Kasumi-1 (cell line): ENCODE data around the gene CFAP52.
"Not testable (repeated sequence)": the region's sequence is repeated elsewhere in the genome, so short reads cannot be mapped to it uniquely, and the experiment has no call there.

Experiments
- DNase-seq, 2 experiments: peaks; one replicate each; lab custom pipeline; 2025; lab: John Stamatoyannopoulos, UW

Gene CFAP52

GRCh38 chr17:9571201-9571600 is 5.2 kb upstream of the CFAP52 start:
- DNase-seq: no peak

GRCh38 chr17:9575381-9576101 is 901 bp upstream of the CFAP52 start, which contains the start of gene STX8:
Gene STX8, minus strand, starts transcription at chr17:9575820. Its CDS starts 12 bp downstream, at chr17:9575808.
- peak; percentile 58 to 63 for DNase-seq

GRCh38 chr17:9577373-9577709 is 899 bp downstream of the CFAP52 start:
- no peak for DNase-seq

- no peak for DNase-seq
Observed at GRCh38 chr17:9587969-9588656, 11.7 kb downstream of the CFAP52 start.

GRCh38 chr17:9594065-9594464 is 17.6 kb downstream of the CFAP52 start:
- no peak for DNase-seq

GRCh38 chr17:9597638-9598037 is 21.2 kb downstream of the CFAP52 start:
- not testable (repeated sequence) for DNase-seq

GRCh38 chr17:9598661-9599060 is 22.2 kb downstream of the CFAP52 start:
- no peak for DNase-seq

GRCh38 chr17:9604583-9604982 is 28.1 kb downstream of the CFAP52 start:
- DNase-seq: not testable (repeated sequence)

- DNase-seq: no peak
Observed at GRCh38 chr17:9606453-9606852, 30.0 kb downstream of the CFAP52 start.

- not testable (repeated sequence) for DNase-seq
Observed at GRCh38 chr17:9607058-9607457, 30.6 kb downstream of the CFAP52 start.

GRCh38 chr17:9611557-9611956 is 35.1 kb downstream of the CFAP52 start:
- DNase-seq: no peak

GRCh38 chr17:9612006-9612405 is 35.6 kb downstream of the CFAP52 start:
- DNase-seq: no peak

GRCh38 chr17:9615486-9615885 is 39.0 kb downstream of the CFAP52 start:
- no peak for DNase-seq

- no peak for DNase-seq
Observed at GRCh38 chr17:9622961-9623360, 46.5 kb downstream of the CFAP52 start.

- no peak for DNase-seq
Observed at GRCh38 chr17:9628509-9628908, 52.1 kb downstream of the CFAP52 start.

GRCh38 chr17:9632741-9633140 is 56.3 kb downstream of the CFAP52 start:
- DNase-seq: no peak

- DNase-seq: no peak
Observed at GRCh38 chr17:9635340-9635739, 58.9 kb downstream of the CFAP52 start.

- no peak for DNase-seq
Observed at GRCh38 chr17:9636501-9636900, 60.1 kb downstream of the CFAP52 start.

GRCh38 chr17:9640388-9640787 is 63.9 kb downstream of the CFAP52 start:
- not testable (repeated sequence) for DNase-seq

- no peak for DNase-seq
Observed at GRCh38 chr17:9643611-9644010, 67.2 kb downstream of the CFAP52 start.

- DNase-seq: peak in 1 of 2 experiments; percentile 28
Observed at GRCh38 chr17:9644910-9645751, 68.7 kb downstream of the CFAP52 start, which contains the start of gene USP43. Gene USP43, plus strand, starts transcription at chr17:9645517. Its CDS starts 116 bp downstream, at chr17:9645633.

GRCh38 chr17:9645851-9646545 is 69.6 kb downstream of the CFAP52 start:
- peak; percentile 6 to 18 for DNase-seq
